IPS-15b (cell line): ENCODE results near the gene PTPRM.

Experiments
- H3K27me3 ChIP-seq: one replicate; pipeline ENCODE4 v1.6.1; 2013; ENCODE audit warnings: low read length; ENCODE audit not compliant: control insufficient read depth, insufficient read depth
- H3K36me3 ChIP-seq: one replicate; pipeline ENCODE4 v1.6.1; 2013; ENCODE audit warnings: low read length; ENCODE audit not compliant: control insufficient read depth, insufficient read depth
- H3K4me1 ChIP-seq: one replicate; pipeline ENCODE4 v1.6.1; 2013; ENCODE audit warnings: mild to moderate bottlenecking, low read length; ENCODE audit not compliant: control insufficient read depth, insufficient read depth
- H3K4me3 ChIP-seq: one replicate; pipeline ENCODE4 v1.5.1; 2013; ENCODE audit warnings: low read depth, low read length
- H3K9ac ChIP-seq: one replicate; pipeline ENCODE4 v1.6.1; 2013; ENCODE audit warnings: low read depth, mild to moderate bottlenecking, low read length
- H3K9me3 ChIP-seq: one replicate; pipeline ENCODE4 v1.6.1; 2013; ENCODE audit warnings: mild to moderate bottlenecking, low read length; ENCODE audit not compliant: control insufficient read depth, insufficient read depth

The PTPRM gene

DNA sequence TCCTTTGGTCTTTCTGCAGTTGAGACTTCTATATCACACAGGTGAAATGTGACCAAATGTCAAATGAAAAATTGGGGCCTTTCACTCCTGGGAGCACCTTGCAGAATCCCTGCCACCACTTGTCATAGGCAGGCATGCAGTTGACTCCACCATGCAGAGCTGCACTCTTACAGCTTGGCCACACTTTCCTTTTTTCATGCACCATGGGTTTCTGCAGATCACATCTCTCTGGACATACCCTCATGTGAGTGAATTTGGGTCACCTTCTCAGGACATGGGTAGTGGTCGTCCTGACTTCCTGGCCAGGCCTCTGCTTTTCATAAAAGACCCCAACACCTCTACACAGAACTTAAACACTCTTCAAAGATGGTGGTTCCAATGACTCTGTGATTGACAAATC is 887.0 kb downstream of the PTPRM start:
- H3K4me1 ChIP-seq, result no peaks in the 10 kb centered on the region
- H3K27me3 ChIP-seq, result no peaks in the 10 kb centered on the region
- no peaks in the 10 kb centered on the region for H3K36me3 ChIP-seq
- H3K4me3 ChIP-seq, result no peak overlapping the region
- no peak overlapping the region for H3K9ac ChIP-seq
- no peaks in the 10 kb centered on the region for H3K9me3 ChIP-seq

DNA sequence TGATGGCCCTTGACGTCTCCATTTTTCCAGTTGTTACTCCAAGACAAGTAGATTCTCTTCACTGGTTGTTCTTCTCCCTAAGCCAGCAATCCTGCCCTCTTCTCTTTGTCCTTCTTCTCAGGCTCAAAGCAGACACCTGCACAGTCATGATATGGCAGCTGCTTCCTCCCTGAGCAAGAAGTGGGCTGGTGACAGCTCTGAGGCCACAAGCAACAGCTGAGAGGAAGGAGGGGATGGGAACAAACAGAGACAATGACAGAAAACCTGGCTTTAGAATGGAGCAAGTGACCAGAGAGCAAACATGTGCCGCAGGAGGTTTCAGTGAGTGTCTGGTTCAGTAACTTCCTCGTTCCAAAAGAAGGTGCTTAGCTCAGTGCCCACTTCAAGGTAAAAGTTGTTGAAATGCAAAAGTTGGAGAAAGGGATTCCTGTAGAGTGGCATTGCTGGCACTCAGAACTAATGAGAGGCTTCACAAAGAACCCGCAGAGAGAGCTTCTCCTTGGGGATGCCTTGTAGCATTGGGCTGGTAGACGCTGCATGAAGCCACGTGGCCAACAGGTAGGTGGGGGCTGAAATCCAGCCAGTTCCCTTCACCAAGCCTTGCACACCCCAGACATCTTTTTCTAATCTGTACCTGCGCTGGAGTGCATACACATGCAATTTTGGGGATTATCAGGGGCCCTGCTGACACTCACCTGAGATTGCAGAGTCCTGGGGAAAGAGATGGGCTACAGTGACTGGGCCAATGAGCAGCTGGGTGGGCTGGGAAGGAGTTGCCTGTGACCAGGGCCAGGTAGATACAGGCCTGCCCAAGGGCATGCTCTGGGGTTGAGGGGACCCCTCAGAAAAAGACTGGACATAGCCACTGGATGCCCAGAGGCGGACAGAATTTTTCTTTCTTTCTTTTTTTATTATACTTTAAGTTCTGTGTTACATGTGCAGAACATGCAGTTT is 888.8 kb downstream of the PTPRM start:
- Histone ChIP-seq H3K9me3 (no peaks in the 10 kb centered on the region), H3K36me3 (no peaks in the 10 kb centered on the region), H3K4me1 (no peaks in the 10 kb centered on the region), H3K9ac (no peak overlapping the region), H3K27me3 (no peaks in the 10 kb centered on the region), H3K4me3 (no peak overlapping the region)
